Subcutaneous abdominal adipose tissue (tissue), 5 donors: ENCODE measurements around the gene AMOT.

Experiments used
- H3K27ac ChIP-seq: one replicate; pipeline ENCODE4 v1.7.0; 2013; ENCODE audit warnings: low read depth, mild to moderate bottlenecking, inconsistent platforms, low read length, moderate library complexity
- H3K27me3 ChIP-seq, 5 donors: one replicate each; pipeline ENCODE4 v1.7.0; 2013; ENCODE audit warnings: low read length in 5 of 5, inconsistent platforms in 1 of 5; ENCODE audit not compliant: control insufficient read depth in 5 of 5, insufficient read depth in 4 of 5
- H3K36me3 ChIP-seq, 5 donors: one replicate each; pipeline ENCODE4 v1.7.0; 2013; ENCODE audit warnings: low read length in 5 of 5; ENCODE audit not compliant: control insufficient read depth in 5 of 5, insufficient read depth in 5 of 5
- H3K4me1 ChIP-seq, 5 donors: one replicate each; pipeline ENCODE4 v1.7.0; 2013; ENCODE audit warnings: low read length in 5 of 5, mild to moderate bottlenecking in 3 of 5, moderate library complexity in 1 of 5; ENCODE audit not compliant: control insufficient read depth in 5 of 5, insufficient read depth in 5 of 5
- H3K4me3 ChIP-seq, 5 donors: one replicate each; pipeline ENCODE4 v1.7.0; 2013; ENCODE audit warnings: low read length in 5 of 5, low read depth in 1 of 5
- H3K9ac ChIP-seq, 5 donors: one replicate each; pipeline ENCODE4 v1.7.0; 2013; ENCODE audit warnings: low read length in 5 of 5, mild to moderate bottlenecking in 4 of 5, moderate library complexity in 3 of 5
- H3K9me3 ChIP-seq, 5 donors: one replicate each; pipeline ENCODE4 v1.7.0; 2013; ENCODE audit warnings: low read length in 5 of 5; ENCODE audit not compliant: control insufficient read depth in 5 of 5
- donor health status: healthy.
- donor health status: healthy.
- donor health status: healthy.
- donor health status: healthy.
- donor health status: healthy.

AMOT gene

DNA sequence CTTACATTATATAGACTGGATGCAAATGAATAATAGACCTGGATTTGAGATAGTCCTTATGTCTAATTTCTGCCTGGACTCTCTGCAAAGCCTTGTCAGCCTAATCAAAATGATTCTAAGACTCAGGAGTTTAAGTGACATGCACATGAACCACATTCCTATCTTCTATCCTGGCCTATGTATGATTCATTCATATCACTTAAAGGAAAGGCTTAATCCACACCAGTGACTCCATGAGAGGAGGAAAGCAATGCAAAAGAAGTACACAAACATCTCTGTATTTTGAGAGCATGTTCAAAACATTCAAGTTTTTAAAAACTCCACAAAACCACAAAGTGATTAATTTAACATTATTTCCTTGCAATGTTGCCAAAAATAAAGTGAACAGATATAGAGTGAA is 14.6 kb downstream of the AMOT start:
- H3K4me3 ChIP-seq: no peak overlapping the region
- peaks cover 0 to 5% (median 0%) of the 10 kb centered on the region in 5 donors for H3K4me1 ChIP-seq
- no peak overlapping the region for H3K27ac ChIP-seq
- H3K9ac ChIP-seq: no peak overlapping the region
- peaks cover 0 to 14% (median 5%) of the 10 kb centered on the region in 5 donors for H3K27me3 ChIP-seq
- no peaks in the 10 kb centered on the region for H3K9me3 ChIP-seq
- peaks cover 0 to 3% (median 0%) of the 10 kb centered on the region in 5 donors for H3K36me3 ChIP-seq

DNA sequence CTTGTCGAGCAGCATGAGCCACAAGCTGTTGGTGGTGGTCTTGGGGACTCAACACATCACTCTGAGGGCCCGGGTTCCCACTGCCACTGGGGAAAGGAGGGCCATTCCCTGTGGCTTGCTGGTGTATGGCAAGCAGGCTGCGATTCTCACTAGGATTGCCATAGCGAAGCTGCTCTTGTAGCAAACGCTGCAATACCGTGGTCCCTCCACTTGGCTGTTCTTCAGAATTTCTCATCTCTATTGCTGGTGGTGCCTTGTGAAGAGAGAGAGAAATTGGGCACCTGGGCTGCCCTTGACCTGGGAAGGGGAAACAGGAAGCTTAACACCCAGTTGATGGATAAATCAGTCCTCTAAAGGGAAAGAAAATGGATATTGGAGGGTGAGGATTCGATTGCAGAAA is 17.7 kb downstream of the AMOT start:
- H3K9ac ChIP-seq: no peak overlapping the region
- H3K27me3 ChIP-seq: peaks cover 0 to 11% (median 6%) of the 10 kb centered on the region in 5 donors
- no peak overlapping the region for H3K4me3 ChIP-seq
- peaks cover 0 to 17% (median 13%) of the 10 kb centered on the region in 5 donors for H3K4me1 ChIP-seq
- H3K27ac ChIP-seq: no peak overlapping the region
- H3K9me3 ChIP-seq: no peaks in the 10 kb centered on the region
- peaks cover 0 to 3% (median 0%) of the 10 kb centered on the region in 5 donors for H3K36me3 ChIP-seq

DNA sequence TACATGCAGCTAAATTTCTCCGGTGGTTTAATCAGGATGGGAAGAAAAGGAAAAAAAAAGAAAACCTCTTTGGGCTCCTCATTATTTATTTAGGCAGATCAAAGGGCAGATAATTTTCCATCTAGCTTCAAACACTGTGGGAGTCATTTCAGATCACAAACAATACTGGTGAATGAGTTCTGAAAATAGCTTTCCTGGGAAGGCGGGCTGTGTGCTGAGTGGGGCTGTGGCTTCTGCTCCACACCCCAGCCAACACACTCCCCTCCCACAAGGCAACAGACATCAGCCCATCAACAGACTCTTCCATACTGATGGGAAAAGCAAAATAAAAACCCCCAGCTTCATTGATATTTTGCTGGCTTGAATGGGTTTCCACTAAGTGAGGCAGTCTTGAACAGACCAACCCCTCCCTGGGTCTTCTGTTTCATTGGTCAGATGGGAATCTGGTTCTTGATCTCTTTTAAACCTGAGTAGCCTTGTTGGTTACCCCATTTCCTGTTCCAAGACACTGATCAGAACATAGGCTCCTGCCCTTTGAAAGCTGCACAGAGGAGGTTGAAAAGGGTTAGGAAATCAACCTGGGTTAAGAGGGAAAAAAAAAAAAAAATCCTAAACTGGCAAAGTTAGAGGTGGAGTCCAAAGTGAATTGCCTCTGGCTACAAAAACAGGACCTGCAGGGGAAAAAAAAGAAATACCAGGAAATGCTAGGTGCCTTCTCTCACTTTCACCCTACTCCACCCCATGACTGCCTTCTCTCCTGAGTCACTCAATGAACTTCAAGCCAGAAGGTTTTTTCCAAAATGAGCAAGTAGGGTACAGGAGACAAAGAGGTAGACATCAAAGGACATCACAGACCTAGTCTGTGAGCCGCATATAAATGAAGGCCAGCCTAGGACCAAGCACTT is 20.0 kb downstream of the AMOT start:
- Histone ChIP-seq H3K4me1 (peaks cover 0 to 26% (median 15%) of the 10 kb centered on the region in 5 donors), H3K4me3 (no peak overlapping the region), H3K36me3 (peaks cover 0 to 4% (median 0%) of the 10 kb centered on the region in 5 donors), H3K9ac (no peak overlapping the region), H3K9me3 (no peaks in the 10 kb centered on the region), H3K27me3 (peaks cover 0 to 11% (median 10%) of the 10 kb centered on the region in 5 donors), H3K27ac (no peak overlapping the region)

DNA sequence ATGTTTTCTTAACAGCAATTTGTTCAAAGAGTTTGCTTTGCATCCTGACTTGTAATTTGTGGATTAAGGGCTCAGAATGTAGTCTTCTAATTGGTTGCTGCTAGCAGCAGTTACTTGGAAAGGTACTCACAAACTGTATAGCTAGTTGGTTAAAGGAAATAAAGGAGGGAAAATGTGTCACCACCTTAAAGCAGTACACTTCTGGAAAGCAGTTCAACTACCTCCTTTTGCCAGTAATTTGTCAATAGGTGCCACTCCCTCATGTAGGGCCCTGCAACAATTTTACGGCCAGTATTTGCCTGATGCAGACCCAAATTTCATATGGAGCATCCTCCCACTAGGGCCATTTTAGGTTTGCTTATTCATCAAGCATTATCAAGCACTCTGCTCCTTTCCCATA is 20.8 kb downstream of the AMOT start:
- H3K27me3 ChIP-seq: peaks cover 3 to 14% (median 10%) of the 10 kb centered on the region in 5 donors

DNA sequence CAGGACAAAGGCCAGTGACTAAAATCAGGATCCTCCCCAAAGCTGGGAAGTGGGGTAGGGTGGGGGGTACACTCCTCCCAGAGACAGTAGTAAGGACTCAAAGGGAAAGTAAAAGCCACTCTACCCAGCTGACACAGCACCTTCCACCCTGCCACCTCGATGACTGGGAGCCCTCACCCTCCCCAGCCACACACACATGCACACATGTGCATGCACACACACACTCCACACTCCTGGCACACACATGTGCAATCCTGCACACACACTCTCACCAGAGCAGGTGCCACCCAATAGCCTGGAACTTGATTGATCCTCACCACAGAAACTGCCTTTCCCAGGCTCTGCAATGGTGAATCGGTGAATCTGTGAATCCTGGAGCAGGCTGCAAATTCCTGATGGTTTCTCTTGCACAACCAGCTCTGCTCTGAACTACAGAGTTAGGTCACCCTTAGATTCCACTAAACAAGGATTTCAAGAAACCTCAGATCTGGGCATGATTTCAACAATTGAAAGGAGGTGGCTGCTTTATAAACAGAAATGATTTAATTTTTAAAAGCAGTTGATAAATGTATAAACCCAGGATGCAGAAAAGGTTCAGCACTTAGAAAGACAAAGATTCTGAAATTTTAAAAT is 21.5 kb downstream of the AMOT start:
- peaks cover 3 to 16% (median 12%) of the 10 kb centered on the region in 5 donors for H3K27me3 ChIP-seq
- H3K4me3 ChIP-seq: peak overlapping the region; percentile 30 to 54 (median 45)
- H3K4me1 ChIP-seq: peaks cover 0 to 26% (median 15%) of the 10 kb centered on the region in 5 donors
- peaks cover 0 to 8% (median 3%) of the 10 kb centered on the region in 5 donors for H3K36me3 ChIP-seq
- no peak overlapping the region for H3K27ac ChIP-seq
- no peaks in the 10 kb centered on the region for H3K9me3 ChIP-seq
- no peak overlapping the region for H3K9ac ChIP-seq

More for the DNA sequence above, 20.8 kb downstream of the AMOT start:
- peaks cover 0 to 8% (median 3%) of the 10 kb centered on the region in 5 donors for H3K36me3 ChIP-seq
- peaks cover 0 to 26% (median 15%) of the 10 kb centered on the region in 5 donors for H3K4me1 ChIP-seq
- H3K9me3 ChIP-seq: no peaks in the 10 kb centered on the region
- no peak overlapping the region for H3K4me3 ChIP-seq
- H3K27ac ChIP-seq: no peak overlapping the region
- no peak overlapping the region for H3K9ac ChIP-seq

DNA sequence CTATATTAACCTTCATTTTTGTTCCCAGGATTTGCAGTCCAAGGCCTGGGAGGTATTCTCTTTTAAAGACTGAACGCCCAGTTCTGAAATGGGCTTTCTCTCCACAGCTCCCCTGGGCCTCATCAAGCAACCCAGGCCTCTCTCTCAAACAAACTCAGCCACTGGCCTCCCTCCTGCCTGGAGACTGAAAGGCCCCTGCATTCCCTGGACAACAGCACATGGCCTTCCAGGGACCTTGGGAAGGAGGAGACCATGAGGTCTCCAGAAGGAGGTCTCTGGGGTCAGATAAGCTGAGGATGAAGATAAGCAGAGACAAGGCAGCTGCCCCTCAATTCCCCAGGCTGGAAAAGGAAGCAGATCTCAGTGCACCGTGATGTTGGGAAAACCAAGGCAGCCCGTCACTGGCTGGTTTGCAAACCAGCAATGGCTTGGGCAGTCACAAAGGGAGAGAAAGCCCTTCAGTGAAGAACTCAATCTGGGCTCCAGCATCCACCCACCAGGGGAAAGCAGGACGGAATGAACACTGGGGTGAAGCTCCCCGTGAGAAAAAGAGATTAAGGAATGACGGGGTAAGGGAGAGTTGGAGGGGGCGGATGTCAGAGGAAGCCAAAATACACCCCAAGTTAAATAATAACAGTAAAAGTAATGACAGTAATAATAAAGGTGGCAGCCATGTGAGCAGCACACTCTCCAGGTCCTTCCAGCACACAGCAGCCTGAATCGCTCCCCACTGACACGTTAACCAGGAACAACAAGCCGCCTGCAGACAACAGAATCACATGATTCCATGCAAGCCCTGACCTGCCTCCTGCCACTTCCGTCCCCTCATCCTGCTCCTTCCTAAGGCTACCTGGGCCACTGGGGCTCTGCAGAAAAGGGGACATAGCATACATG is 22.3 kb downstream of the AMOT start:
- Histone ChIP-seq H3K36me3 (peaks cover 0 to 8% (median 3%) of the 10 kb centered on the region in 5 donors), H3K9ac (no peak overlapping the region), H3K9me3 (no peaks in the 10 kb centered on the region), H3K4me3 (peak overlapping the region; percentile 30 to 54 (median 45)), H3K27me3 (peaks cover 3 to 16% (median 12%) of the 10 kb centered on the region in 5 donors), H3K4me1 (peaks cover 0 to 26% (median 15%) of the 10 kb centered on the region in 5 donors), H3K27ac (no peak overlapping the region)

DNA sequence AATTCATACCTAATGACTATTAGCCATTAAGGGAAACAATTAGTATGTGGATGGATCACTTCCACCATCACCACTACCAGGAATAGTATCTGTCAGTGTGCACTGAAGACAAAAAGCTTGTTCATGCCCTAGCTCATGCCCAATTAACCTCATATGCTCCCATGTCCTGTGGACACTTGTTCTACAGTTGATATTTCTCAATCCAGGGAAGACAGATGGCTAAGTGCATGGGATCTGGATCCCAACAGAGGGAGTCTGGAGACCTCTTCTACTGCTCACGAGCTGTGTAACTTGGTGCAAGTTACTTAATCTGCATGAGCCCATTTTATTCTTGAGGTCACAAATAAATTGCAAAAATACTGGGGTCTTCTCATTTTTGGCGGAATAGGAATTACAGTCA is 23.7 kb downstream of the AMOT start:
- H3K36me3 ChIP-seq: peaks cover 0 to 6% (median 3%) of the 10 kb centered on the region in 5 donors
- H3K4me3 ChIP-seq: no peak overlapping the region
- peaks cover 3 to 15% (median 8%) of the 10 kb centered on the region in 5 donors for H3K27me3 ChIP-seq
- peak overlapping the region; percentile 2 for H3K27ac ChIP-seq
- no peak overlapping the region for H3K9ac ChIP-seq
- peaks cover 0 to 35% (median 17%) of the 10 kb centered on the region in 5 donors for H3K4me1 ChIP-seq
- no peaks in the 10 kb centered on the region for H3K9me3 ChIP-seq

DNA sequence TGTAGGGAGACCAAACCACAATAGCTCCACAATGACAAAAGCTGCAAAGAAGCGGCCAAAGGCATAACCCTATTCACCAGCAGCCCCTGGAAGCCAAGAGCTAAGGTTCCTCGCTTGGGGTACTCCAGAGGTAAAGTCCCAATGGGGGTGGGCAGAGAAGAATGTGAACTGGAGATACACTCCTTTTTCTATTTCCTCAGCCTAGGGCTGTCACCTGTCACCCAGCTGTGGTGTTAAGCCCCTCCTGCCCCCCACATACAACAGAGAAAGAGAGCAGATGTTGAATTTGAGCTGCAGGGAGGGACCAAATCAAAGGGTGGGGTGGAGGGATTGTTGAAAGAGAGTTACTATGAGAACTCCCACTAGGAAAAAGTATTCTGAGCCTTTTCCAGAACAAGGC is 26.1 kb downstream of the AMOT start:
- peaks cover 2 to 9% (median 6%) of the 10 kb centered on the region in 5 donors for H3K36me3 ChIP-seq
- peaks cover 0 to 35% (median 15%) of the 10 kb centered on the region in 5 donors for H3K4me1 ChIP-seq
- no peak overlapping the region for H3K27ac ChIP-seq
- no peak overlapping the region for H3K4me3 ChIP-seq
- H3K9me3 ChIP-seq: no peaks in the 10 kb centered on the region
- no peak overlapping the region for H3K9ac ChIP-seq
- peaks cover 3 to 20% (median 8%) of the 10 kb centered on the region in 5 donors for H3K27me3 ChIP-seq

DNA sequence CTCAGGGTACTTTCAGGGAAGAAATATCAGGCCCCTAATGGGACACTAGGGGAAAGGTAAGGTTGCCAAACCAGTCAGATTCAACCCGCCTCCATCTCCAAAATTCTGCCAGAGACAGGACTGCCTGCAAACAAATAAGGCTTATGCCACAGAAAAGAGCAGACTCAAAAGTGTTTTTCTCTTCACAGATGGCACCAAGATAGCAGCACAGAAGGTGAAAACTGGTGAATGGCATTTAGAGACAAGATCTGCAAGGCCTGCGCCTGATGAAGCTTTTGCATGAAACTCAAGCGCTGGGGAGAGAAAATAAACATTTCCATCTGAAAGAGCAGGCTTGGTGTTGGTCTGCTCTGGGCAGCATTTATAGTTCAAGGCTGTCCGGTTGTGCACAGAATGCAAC is 27.9 kb downstream of the AMOT start:
- H3K27ac ChIP-seq: no peak overlapping the region
- peaks cover 3 to 20% (median 8%) of the 10 kb centered on the region in 5 donors for H3K27me3 ChIP-seq
- peaks cover 0 to 20% (median 3%) of the 10 kb centered on the region in 5 donors for H3K4me1 ChIP-seq
- H3K4me3 ChIP-seq: no peak overlapping the region
- peaks cover 2 to 10% (median 6%) of the 10 kb centered on the region in 5 donors for H3K36me3 ChIP-seq
- H3K9me3 ChIP-seq: no peaks in the 10 kb centered on the region
- no peak overlapping the region for H3K9ac ChIP-seq
